ACC112 (cell line): Measurements from ENCODE around the gene PSME4.
"Not testable (repeated sequence)": the region's sequence is repeated elsewhere in the genome, so short reads cannot be mapped to it uniquely, and the experiment has no call there.

Experiments used
- H2AFZ ChIP-seq: fragments of 200-600 bp; sonication (generic); one replicate; pipeline ENCODE4 v1.6.0; 2017; ENCODE audit warnings: antibody characterized with exemption, low read length; ENCODE audit not compliant: unreplicated experiment
- H3K27ac ChIP-seq: fragments of 200-600 bp; sonication (generic); 2 replicates; pipeline ENCODE4 v1.5.1; 2014; ENCODE audit warnings: low read depth, mild to moderate bottlenecking, antibody characterized with exemption, low read length, moderate library complexity
- H3K27me3 ChIP-seq: fragments of 200-600 bp; sonication (generic); 2 replicates; pipeline ENCODE4 v1.6.1; 2014; ENCODE audit warnings: mild to moderate bottlenecking, antibody characterized with exemption, low read length, moderate library complexity, mixed read lengths; ENCODE audit not compliant: insufficient read depth
- H3K36me3 ChIP-seq: fragments of 200-600 bp; sonication (generic); 2 replicates; pipeline ENCODE4 v1.6.1; 2016; ENCODE audit warnings: mild to moderate bottlenecking, antibody characterized with exemption, low read length, moderate library complexity, mixed read lengths; ENCODE audit not compliant: insufficient read depth
- H3K4me1 ChIP-seq: fragments of 200-600 bp; sonication (generic); one replicate; pipeline ENCODE4 v1.6.1; 2016; ENCODE audit warnings: low read length, mixed read lengths; ENCODE audit not compliant: insufficient read depth, unreplicated experiment, control insufficient read depth
- H3K4me3 ChIP-seq: fragments of 200-600 bp; sonication (generic); 2 replicates; pipeline ENCODE4 v1.5.1; 2014; ENCODE audit warnings: mild to moderate bottlenecking, low read depth, low read length
- H3K79me2 ChIP-seq: fragments of 200-600 bp; sonication (generic); one replicate; pipeline ENCODE4 v1.6.0; 2016; ENCODE audit warnings: low read length; ENCODE audit not compliant: control insufficient read depth, unreplicated experiment, insufficient read depth

The PSME4 gene

GRCh38 chr2:53933329-53933728, 37.5 kb downstream of the PSME4 start:
- Histone ChIP-seq H2AFZ (no peak overlapping the region), H3K4me3 (no peak overlapping the region), H3K27me3 (no peaks in the 10 kb centered on the region), H3K4me1 (no peaks in the 10 kb centered on the region), H3K36me3 (peaks cover 48% of the 10 kb centered on the region), H3K27ac (no peak overlapping the region), H3K79me2 (no peaks in the 10 kb centered on the region)

GRCh38 chr2:53926321-53926720, 44.5 kb downstream of the PSME4 start:
- H3K27ac ChIP-seq, H3K79me2 ChIP-seq, H3K27me3 ChIP-seq, H3K4me3 ChIP-seq, H2AFZ ChIP-seq, H3K4me1 ChIP-seq: not testable (repeated sequence)
- H3K36me3 ChIP-seq, result peaks cover 46% of the 10 kb centered on the region

GRCh38 chr2:53913721-53914120, 57.1 kb downstream of the PSME4 start:
- Histone ChIP-seq H3K4me3 (no peak overlapping the region), H3K27ac (peak overlapping the region; percentile 69), H2AFZ (no peak overlapping the region), H3K27me3 (no peaks in the 10 kb centered on the region), H3K36me3 (peaks cover 16% of the 10 kb centered on the region), H3K4me1 (peaks cover 10% of the 10 kb centered on the region), H3K79me2 (peaks cover 2% of the 10 kb centered on the region)

GRCh38 chr2:53911434-53912189, 59.2 kb downstream of the PSME4 start:
- H2AFZ ChIP-seq, result no peak overlapping the region
- H3K79me2 ChIP-seq, result peaks cover 2% of the 10 kb centered on the region
- peaks cover 24% of the 10 kb centered on the region for H3K36me3 ChIP-seq
- H3K4me1 ChIP-seq, result peaks cover 10% of the 10 kb centered on the region
- no peak overlapping the region for H3K4me3 ChIP-seq
- H3K27ac ChIP-seq, result no peak overlapping the region
- no peaks in the 10 kb centered on the region for H3K27me3 ChIP-seq

- H3K79me2 ChIP-seq, result peaks cover under 1% of the 10 kb centered on the region
- no peak overlapping the region for H2AFZ ChIP-seq
- peaks cover 30% of the 10 kb centered on the region for H3K36me3 ChIP-seq
- H3K4me3 ChIP-seq, result no peak overlapping the region
- H3K27me3 ChIP-seq, result no peaks in the 10 kb centered on the region
- H3K4me1 ChIP-seq, result no peaks in the 10 kb centered on the region
- no peak overlapping the region for H3K27ac ChIP-seq
Measured at GRCh38 chr2:53907582-53907981, 63.2 kb downstream of the PSME4 start.

GRCh38 chr2:53905396-53905795, 65.4 kb downstream of the PSME4 start:
- Histone ChIP-seq H2AFZ (no peak overlapping the region), H3K4me1 (no peaks in the 10 kb centered on the region), H3K4me3 (no peak overlapping the region), H3K27ac (no peak overlapping the region), H3K79me2 (no peaks in the 10 kb centered on the region), H3K36me3 (peaks cover 37% of the 10 kb centered on the region), H3K27me3 (no peaks in the 10 kb centered on the region)

GRCh38 chr2:53903011-53903410, 67.8 kb downstream of the PSME4 start:
- Histone ChIP-seq H3K79me2 (no peaks in the 10 kb centered on the region), H3K36me3 (peaks cover 37% of the 10 kb centered on the region), H3K27me3 (no peaks in the 10 kb centered on the region), H3K4me1 (no peaks in the 10 kb centered on the region), H3K27ac (no peak overlapping the region), H3K4me3 (no peak overlapping the region), H2AFZ (no peak overlapping the region)

GRCh38 chr2:53901192-53901591, 69.6 kb downstream of the PSME4 start:
- H3K27ac ChIP-seq, result no peak overlapping the region
- H3K36me3 ChIP-seq, result peaks cover 27% of the 10 kb centered on the region
- H3K79me2 ChIP-seq, result no peaks in the 10 kb centered on the region
- H3K4me1 ChIP-seq, result peaks cover 7% of the 10 kb centered on the region
- no peak overlapping the region for H3K4me3 ChIP-seq
- H2AFZ ChIP-seq, result no peak overlapping the region
- H3K27me3 ChIP-seq, result no peaks in the 10 kb centered on the region

- peaks cover 34% of the 10 kb centered on the region for H3K36me3 ChIP-seq
- no peak overlapping the region for H3K27ac ChIP-seq
- no peak overlapping the region for H3K4me3 ChIP-seq
- H3K79me2 ChIP-seq, result no peaks in the 10 kb centered on the region
- no peaks in the 10 kb centered on the region for H3K27me3 ChIP-seq
- H2AFZ ChIP-seq, result no peak overlapping the region
- peaks cover 7% of the 10 kb centered on the region for H3K4me1 ChIP-seq
Measured at GRCh38 chr2:53896864-53897263, 73.9 kb downstream of the PSME4 start.

GRCh38 chr2:53886406-53887280, 84.2 kb downstream of the PSME4 start:
- Histone ChIP-seq H3K27ac (no peak overlapping the region), H3K36me3 (peaks cover 48% of the 10 kb centered on the region)

GRCh38 chr2:53884883-53885282, 85.9 kb downstream of the PSME4 start:
- Histone ChIP-seq H2AFZ (no peak overlapping the region), H3K27ac (no peak overlapping the region), H3K4me3 (no peak overlapping the region), H3K4me1 (peaks cover 11% of the 10 kb centered on the region), H3K27me3 (no peaks in the 10 kb centered on the region), H3K79me2 (no peaks in the 10 kb centered on the region), H3K36me3 (peaks cover 44% of the 10 kb centered on the region)

More at GRCh38 chr2:53886406-53887280, 84.2 kb downstream of the PSME4 start:
- H3K27me3 ChIP-seq, result no peaks in the 10 kb centered on the region
- H3K79me2 ChIP-seq, result no peaks in the 10 kb centered on the region
- no peaks in the 10 kb centered on the region for H3K4me1 ChIP-seq
- H2AFZ ChIP-seq, result no peak overlapping the region
- H3K4me3 ChIP-seq, result no peak overlapping the region
